ENCODE results near the gene CCDC138.

CCDC138 gene

GRCh38 chr2:108896741-108897140 lies 110.2 kb downstream of the CCDC138 start:
- no peak for DNase-seq

- DNase-seq = no peak
Observed at GRCh38 chr2:108898315-108899082, 111.9 kb downstream of the CCDC138 start.

- no peak for DNase-seq
Observed at GRCh38 chr2:108904680-108905079, 118.1 kb downstream of the CCDC138 start.

- DNase-seq = no peak
Observed at GRCh38 chr2:108905176-108905575, 118.6 kb downstream of the CCDC138 start.

GRCh38 chr2:108905906-108906305 lies 119.3 kb downstream of the CCDC138 start:
- DNase-seq = no peak

- DNase-seq = no peak
Observed at GRCh38 chr2:108906403-108907077, 120.0 kb downstream of the CCDC138 start.

- DNase-seq = no peak
Observed at GRCh38 chr2:108907822-108908712, 121.5 kb downstream of the CCDC138 start.

- no peak for DNase-seq
Observed at GRCh38 chr2:108908713-108909070, 122.1 kb downstream of the CCDC138 start.

- no peak for DNase-seq
Observed at GRCh38 chr2:108909275-108909823, 122.8 kb downstream of the CCDC138 start.

GRCh38 chr2:108910011-108910431 lies 123.5 kb downstream of the CCDC138 start:
- no peak for DNase-seq

GRCh38 chr2:108910541-108911396 lies 124.2 kb downstream of the CCDC138 start:
- DNase-seq = no peak

- DNase-seq = no peak
Observed at GRCh38 chr2:108911401-108911800, 124.8 kb downstream of the CCDC138 start.

GRCh38 chr2:108911807-108912628 lies 125.4 kb downstream of the CCDC138 start:
- DNase-seq = no peak

GRCh38 chr2:108912629-108912902 lies 126.0 kb downstream of the CCDC138 start:
- no peak for DNase-seq

GRCh38 chr2:108916122-108916795 lies 129.7 kb downstream of the CCDC138 start:
- no peak for DNase-seq

GRCh38 chr2:108916796-108917421 lies 130.3 kb downstream of the CCDC138 start:
- DNase-seq = no peak

GRCh38 chr2:108917526-108917925 lies 131.0 kb downstream of the CCDC138 start:
- no peak for DNase-seq

- DNase-seq = no peak
Observed at GRCh38 chr2:108918156-108918874, 131.7 kb downstream of the CCDC138 start.

GRCh38 chr2:108918941-108919341 lies 132.4 kb downstream of the CCDC138 start:
- no peak for DNase-seq

Data from hematopoietic multipotent progenitor cell treated with erythropoietin and hydrocortisone succinate and interleukin-3 and kit ligand, for 8 days (in vitro differentiated cells).